GM21367 (cell line): ENCODE data around the gene CCDC12.

Experiments used
- ATAC-seq: cut with Tn5 transposase; IDR thresholded peaks from one replicate; pipeline ENCODE4 v1.9.1; 2021; ENCODE audit not compliant: unreplicated experiment

Gene CCDC12

DNA sequence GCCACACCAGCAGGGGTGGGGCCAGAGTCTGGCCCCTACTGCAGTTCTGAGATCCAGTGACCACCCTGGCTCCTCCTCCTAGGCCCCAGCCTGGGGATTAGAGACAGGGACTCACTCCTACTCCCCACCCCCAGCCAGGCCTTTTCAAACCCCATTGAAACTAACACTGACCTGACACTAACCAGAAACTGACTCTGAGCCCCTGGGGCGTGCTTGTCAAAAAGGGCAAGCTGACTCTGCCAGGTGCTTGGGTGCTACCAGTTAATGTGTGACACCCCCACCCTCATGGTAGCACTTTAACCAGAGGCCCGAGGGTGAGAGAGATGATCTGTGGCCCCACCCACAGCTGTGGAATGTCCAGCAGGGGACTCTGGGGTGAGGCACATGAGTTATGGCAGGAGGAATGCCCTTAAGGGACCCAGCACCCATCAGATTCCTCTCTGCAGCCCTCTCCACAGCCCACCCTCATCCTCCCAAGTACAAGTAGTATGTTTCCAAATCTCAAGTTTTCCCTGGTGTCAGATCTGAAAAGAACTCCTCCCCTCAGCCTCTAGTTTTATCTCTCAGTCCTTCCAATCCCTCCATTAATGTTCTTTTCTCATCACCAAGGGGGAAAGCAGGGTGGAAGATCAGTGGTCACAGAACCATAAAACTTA is 97.6 kb downstream of the CCDC12 start:
- ATAC-seq = no peak

DNA sequence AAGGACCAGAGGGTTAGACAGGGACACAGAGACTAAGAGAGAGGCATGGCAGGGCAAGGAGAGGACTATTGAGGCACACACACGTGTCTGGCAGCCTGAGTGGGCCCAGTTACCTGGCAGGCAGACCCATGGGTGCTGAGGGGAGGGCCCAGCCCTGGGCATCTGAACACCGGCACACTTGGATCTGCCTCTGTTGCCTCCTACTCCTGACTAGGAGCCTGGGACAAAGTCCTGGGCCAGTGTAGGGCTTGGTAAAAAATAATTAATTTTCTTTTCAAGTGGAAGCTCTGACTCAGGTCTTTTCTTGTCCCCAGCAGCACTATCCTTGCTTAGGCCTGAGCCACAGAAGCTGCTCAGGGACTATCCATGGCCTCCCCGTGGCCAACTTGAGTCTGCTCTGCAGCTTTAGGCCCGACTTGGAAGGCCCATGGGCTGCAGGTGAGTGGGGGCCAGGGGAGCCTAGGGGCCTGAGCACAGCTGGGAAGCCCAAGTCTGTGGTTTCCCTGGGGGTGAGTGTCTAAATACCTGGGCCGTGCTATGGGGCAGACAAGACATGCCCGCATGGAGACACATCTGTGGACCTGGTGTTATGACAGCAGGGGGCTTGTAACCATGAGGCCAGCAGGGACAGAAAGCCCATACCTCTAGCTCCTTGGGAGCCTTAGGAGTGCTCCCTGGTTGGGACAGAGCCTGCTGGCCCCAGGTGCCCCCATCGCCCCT is 99.0 kb downstream of the CCDC12 start, which contains the start of gene PTH1R:
PTH1R (plus strand) TSS at position 316 of the 720 bp plus-strand sequence. CDS start 5,839 bp downstream, outside the sequence.
- ATAC-seq = no peak

DNA sequence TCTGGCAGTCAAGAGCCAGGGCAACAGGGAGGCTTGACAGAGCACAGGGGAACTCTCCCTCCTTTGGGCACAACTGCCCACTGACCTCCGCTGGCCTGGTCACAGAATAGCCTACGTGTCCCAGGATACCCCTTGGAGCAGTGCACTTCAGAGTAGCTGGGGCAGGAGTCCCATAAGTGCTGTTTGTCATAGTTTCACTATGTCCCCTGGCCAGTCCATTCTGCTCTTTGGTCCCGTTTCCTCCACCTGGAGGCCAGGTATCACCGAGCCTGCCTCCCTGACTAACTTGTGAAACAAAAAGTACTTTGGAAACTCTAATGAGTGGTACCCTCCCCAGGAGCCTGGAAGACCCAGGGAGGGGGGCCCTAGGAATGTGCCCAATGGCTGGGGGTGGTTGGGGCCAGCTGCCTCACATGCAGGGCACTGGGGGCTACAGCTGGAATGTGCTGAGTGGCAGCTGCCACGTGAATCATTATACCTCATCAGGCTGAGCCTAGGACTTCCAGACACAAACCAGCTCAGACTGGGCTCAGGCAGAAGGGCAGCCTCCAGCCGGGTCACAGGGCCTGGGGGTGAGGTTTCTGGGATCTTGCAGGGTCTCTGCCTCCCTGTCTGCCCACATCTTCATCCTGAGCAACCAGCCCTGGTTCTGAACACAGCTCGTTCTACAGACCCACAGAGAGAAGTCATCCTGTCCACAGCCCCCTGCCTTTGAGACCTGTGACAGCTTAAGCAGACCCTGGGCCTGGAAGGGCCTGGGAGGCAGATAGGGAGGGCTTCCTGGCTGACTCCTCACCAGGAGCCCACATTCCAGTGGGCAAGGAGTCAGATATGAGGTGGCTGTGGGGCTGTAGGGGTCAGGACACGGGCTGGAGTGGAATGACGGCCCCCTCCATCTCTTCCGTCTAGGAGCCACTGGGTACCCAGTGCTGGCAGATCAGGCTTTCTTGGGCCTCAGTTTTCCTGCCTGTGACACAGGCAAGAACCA is 99.9 kb downstream of the CCDC12 start:
- no peak for ATAC-seq

DNA sequence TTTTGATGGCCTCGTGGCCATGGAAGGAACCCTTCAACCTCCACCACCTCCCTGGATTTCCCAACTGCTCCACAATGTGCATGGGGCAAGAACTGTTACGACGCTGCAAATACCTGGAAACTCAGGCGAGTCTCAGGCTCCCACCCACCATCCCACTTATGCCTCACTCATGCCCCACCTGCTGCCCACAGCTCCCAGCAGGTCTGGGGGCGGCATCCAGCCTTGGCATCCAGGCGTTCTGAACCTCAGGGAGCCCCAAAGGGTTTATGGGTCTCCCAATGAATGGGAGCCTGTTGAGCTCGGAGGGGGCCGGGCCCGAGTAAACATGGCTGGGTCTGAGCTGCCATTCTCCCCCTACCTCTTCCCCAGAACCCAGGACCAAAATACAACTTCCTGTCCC is 101.0 kb downstream of the CCDC12 start:
- ATAC-seq = no peak

DNA sequence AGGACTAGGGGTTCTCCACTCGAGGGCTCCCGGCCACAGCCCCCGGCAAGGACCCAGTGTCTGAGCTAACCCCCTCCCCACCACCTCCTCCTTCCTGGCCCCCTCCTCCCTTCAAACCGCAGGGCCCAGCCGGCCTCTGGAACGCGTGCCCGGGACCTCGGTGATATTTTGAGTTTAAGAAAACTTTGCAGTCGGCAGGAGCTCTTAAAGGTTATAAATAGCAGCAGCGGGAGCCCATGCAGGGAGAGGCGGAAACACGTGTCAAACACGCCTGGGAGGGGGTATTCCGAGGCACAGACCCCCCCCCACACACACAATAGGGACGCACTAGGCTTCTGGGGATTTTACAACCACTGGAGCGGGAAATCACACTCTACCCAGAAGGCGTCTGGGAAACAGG is 102.1 kb downstream of the CCDC12 start:
- no peak for ATAC-seq

DNA sequence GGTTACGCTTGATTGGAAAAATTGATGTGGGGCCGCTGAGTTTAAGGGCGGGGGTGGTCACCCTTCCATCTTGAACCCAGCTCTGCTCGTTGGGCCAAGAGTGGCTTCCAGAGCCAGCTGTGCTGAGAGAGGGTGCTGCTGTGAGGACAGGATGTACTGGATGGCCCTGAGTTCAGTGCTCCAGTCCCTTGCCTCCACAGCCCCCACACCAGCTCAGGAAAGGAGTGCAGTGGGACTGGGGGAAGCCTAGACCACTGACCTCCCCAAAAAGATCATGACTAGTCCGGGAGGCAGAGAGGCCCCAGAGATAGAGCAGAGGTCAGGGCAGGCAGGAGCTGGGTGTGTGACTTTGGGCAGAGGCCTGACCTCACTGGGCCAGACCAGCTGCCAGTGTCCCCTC is 103.0 kb downstream of the CCDC12 start:
- no peak for ATAC-seq
